Left lung (tissue), 10 donors: ENCODE measurements around the gene PSAPL1. TPM values are rescaled to one million over a fixed set of nuclear protein-coding genes. Genes with fewer than 3 reads are reported as not detected.
A peak's percentile ranks its signal among the peaks of the same experiment; 100 is the strongest.
"Not testable (repeated sequence)": the region's sequence is repeated elsewhere in the genome, so short reads cannot be mapped to it uniquely, and the experiment has no call there.

ENCODE experiments used
- ATAC-seq: fragments of 200-7000 bp; cut with Tn5 transposase; one replicate; pipeline ENCODE4 v1.9.1; 2020; ENCODE audit warnings: moderate library complexity
- DNase-seq, 4 donors: peaks; one replicate each; pipeline ENCODE4 v3.0.0-alpha.2; 2013 to 2020
- H3K27ac ChIP-seq, 2 donors: fragments of 200-600 bp; sonication (generic) in 1 of 2; one replicate each; pipeline versions ENCODE4 v1.5.0 to v1.8.0; 2020 to 2021
- H3K27me3 ChIP-seq, 2 donors: fragments of 200-600 bp; sonication (generic) in 1 of 2; one replicate each; pipeline versions ENCODE4 v1.5.0 to v1.8.0; 2020 to 2021
- H3K36me3 ChIP-seq, 2 donors: fragments of 200-600 bp; sonication (generic) in 1 of 2; one replicate each; pipeline versions ENCODE4 v1.5.0 to v1.8.0; 2020 to 2021
- H3K4me1 ChIP-seq, 2 donors: fragments of 200-600 bp; one replicate each; pipeline ENCODE4 v1.8.0; 2021
- H3K4me3 ChIP-seq, 2 donors: fragments of 200-600 bp; sonication (generic) in 1 of 2; one replicate each; pipeline versions ENCODE4 v1.5.0 to v1.8.0; 2020 to 2021; ENCODE audit warnings: mild to moderate bottlenecking in 1 of 2
- H3K9me3 ChIP-seq, 2 donors: fragments of 200-600 bp; sonication (generic) in 1 of 2; one replicate each; pipeline versions ENCODE4 v1.5.0 to v1.8.0; 2020 to 2021
- intact Hi-C, 2 donors: fragments of 100-400 bp; cut with DNase I; formaldehyde crosslinking; loops; one replicate each; pipeline versions ENCODE4 v1.11.2 to v1.14.2; 2022
- polyA plus RNA-seq, 6 donors: library from polyadenylated mRNA; unstranded; fragments of 120-200 nt; gene quantifications; one replicate each; pipeline ENCODE4 v1.2.1, GENCODE V29; 2013; ENCODE audit not compliant: insufficient read length in 6 of 6
- total RNA-seq, 2 donors: library from RNA; stranded (reverse); fragmentation: NEBNext Ultra II Directional; extraction: Animal tissue kit (Norgen Biotek cat#: 25700); gene quantifications; one replicate each; pipeline ENCODE4 v1.2.1, GENCODE V29; 2021
- TF ChIP-seq, protein P1 (sequence below), 2 donors: fragments of 200-600 bp; sonication (generic) in 1 of 2; IDR thresholded peaks; one replicate each; pipeline versions ENCODE4 v1.5.0 to v1.8.0; 2021; ENCODE audit warnings: antibody characterized with exemption in 2 of 2
- donor health status: DM: no; HTN: yes; CAD: no.
- donor health status: DM: no; HTN: no; CAD: no.

The PSAPL1 gene
- total and polyA plus RNA-seq, 8 donors, result 0.03 to 0.10 (median 0.06) TPM

DNA sequence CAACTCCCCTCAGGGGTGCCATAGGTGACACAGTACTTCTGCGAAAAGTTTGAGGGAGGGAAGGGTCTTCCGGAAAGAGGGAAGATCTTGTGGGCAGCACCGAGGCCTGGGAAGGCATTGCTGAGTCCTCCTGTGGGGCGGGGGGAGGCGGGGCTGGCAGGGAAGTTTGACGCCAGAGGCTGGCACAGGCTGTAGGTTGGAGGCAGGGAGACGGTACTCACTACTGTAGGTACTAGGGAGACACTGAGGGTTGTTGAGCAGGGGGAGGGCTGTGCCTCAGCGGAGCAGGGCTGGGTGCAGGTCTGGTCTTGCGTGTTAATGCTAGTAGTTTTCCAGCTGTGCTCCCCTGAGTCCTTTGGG is 23.3 kb upstream of the PSAPL1 start:
- intact Hi-C loops, result no loop called here
- Histone ChIP-seq H3K9me3 (no peaks in the 10 kb centered on the region), H3K27me3 (peaks cover 0 to 15% of the 10 kb centered on the region in 2 donors), H3K4me1 (no peaks in the 10 kb centered on the region), H3K36me3 (no peaks in the 10 kb centered on the region), H3K27ac (no peak overlapping the region), H3K4me3 (no peak overlapping the region)
- TF ChIP-seq, protein P1, sequence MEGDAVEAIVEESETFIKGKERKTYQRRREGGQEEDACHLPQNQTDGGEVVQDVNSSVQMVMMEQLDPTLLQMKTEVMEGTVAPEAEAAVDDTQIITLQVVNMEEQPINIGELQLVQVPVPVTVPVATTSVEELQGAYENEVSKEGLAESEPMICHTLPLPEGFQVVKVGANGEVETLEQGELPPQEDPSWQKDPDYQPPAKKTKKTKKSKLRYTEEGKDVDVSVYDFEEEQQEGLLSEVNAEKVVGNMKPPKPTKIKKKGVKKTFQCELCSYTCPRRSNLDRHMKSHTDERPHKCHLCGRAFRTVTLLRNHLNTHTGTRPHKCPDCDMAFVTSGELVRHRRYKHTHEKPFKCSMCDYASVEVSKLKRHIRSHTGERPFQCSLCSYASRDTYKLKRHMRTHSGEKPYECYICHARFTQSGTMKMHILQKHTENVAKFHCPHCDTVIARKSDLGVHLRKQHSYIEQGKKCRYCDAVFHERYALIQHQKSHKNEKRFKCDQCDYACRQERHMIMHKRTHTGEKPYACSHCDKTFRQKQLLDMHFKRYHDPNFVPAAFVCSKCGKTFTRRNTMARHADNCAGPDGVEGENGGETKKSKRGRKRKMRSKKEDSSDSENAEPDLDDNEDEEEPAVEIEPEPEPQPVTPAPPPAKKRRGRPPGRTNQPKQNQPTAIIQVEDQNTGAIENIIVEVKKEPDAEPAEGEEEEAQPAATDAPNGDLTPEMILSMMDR (IDR thresholded peaks at IDR 0.05), result no peak
- ATAC-seq, result no peak
- DNase-seq, result peak in 1 of 4 donors; percentile 61

DNA sequence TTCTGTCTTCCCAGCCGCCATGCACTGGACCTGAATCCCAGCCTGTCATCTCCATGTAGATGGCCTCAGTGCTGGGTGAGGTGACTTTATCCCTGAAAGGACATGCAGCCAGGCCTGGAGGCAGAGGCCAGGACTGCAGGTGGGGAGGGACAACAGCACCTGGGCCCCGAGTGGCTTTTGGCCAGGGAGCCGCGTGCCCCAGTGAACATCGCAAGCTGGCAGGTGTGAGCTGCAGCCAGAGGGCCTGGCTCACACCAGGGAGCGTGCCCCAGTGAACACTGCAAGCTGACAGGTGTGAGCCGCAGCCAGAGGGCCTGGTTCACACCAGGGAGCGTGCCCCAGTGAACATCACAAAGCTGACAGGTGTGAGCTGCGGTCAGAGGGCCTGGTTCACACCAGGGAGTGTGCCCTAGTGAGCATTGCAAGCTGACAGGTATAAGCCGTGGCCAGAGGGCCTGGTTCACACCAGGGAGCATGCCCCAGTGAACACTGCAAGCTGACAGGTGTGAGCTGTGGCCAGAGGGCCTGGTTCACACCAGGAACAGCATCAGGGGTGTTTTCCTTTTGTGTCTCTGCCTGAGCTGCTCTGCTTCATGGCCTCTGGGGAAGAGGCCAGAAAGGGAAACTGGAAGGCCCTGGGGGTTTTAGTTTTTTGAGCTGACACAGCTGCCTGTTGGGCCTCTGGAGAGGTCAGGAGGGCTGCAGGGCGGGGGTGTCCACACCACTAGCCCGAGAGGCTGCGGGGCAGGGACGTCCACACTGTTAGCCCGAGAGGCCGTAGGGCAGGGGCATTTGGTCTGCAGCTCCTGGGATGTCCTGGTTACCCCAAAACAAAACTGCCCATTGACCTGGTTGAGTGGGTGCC is 22.7 kb upstream of the PSAPL1 start:
- H3K27me3 ChIP-seq, result peaks cover 0 to 15% of the 10 kb centered on the region in 2 donors
- no peak overlapping the region for H3K4me3 ChIP-seq
- H3K36me3 ChIP-seq, result no peaks in the 10 kb centered on the region
- TF ChIP-seq, protein P1 (IDR thresholded peaks at IDR 0.05), result no peak
- H3K27ac ChIP-seq, result no peak overlapping the region
- intact Hi-C loops, result no loop called here
- no peaks in the 10 kb centered on the region for H3K4me1 ChIP-seq
- H3K9me3 ChIP-seq, result no peaks in the 10 kb centered on the region
- DNase-seq (peak in 1 of 4 donors; percentile 72), ATAC-seq (no peak)

DNA sequence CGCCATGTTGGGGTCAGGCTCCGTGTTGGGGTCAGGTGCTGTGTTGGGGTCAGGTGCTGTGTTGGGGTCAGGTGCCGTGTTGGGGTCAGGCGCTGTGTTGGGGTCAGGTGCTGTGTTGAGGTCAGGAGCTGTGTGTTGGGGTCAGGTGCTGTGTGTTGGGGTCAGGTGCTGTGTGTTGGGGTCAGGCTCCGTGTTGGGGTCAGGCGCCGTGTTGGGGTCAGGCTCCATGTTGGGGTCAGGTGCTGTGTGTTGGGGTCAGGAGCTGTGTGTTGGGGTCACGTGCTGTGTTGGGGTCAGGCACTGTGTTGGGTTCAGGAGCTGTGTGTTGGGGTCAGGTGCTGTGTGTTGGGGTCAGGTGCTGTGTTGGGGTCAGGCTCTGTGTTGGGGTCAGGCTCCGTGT is 18.1 kb upstream of the PSAPL1 start:
- H3K4me1 ChIP-seq, H3K27me3 ChIP-seq, H3K4me3 ChIP-seq, intact Hi-C loops, H3K9me3 ChIP-seq, ATAC-seq, H3K27ac ChIP-seq, H3K36me3 ChIP-seq: not testable (repeated sequence)
- DNase-seq, result peak in 1 of 4 donors; percentile 21

DNA sequence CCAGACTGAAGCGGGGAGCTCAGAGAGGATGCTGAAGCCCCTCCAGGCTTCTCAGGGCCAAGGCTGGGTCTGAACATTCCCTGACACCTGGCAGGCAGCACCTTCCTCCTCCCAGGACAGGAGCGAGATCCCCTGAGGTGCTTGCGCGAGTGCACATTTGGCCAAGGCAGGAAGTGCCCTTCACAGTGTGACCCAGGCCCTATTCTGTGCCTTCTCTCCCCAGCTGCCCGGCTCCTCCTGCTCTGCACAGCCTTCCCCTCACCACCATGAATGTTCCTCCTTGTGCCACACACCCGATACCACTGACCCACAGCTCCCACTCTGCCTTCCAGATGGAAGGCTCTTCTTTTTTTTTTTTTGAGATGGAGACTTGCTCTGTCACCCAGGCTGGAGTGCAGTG is 17.1 kb upstream of the PSAPL1 start:
- no peaks in the 10 kb centered on the region for H3K27me3 ChIP-seq
- TF ChIP-seq, protein P1 (IDR thresholded peaks at IDR 0.05), result no peak
- ATAC-seq (no peak), DNase-seq (peak in 1 of 4 donors; percentile 50)
- no peak overlapping the region for H3K4me3 ChIP-seq
- no peaks in the 10 kb centered on the region for H3K4me1 ChIP-seq
- no peaks in the 10 kb centered on the region for H3K9me3 ChIP-seq
- H3K36me3 ChIP-seq, result no peaks in the 10 kb centered on the region
- no peak overlapping the region for H3K27ac ChIP-seq
- intact Hi-C loops, result no loop called here

DNA sequence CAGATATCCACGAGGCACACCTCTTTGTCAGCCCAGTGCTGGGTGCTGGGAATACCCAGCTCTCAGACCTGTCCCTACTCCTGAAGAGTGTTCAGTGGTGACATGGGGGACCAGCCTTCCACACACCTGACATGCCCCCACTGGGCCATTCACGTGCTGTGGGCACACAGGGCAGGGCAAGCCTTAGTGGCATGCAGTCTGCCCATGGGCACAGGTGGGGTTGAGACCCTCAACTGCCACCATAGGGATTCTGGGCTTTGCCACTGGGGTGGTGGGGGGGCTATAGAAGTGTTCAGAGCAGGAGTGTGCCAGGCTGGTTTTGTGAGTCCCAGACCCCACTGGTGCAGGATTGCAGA is 16.7 kb upstream of the PSAPL1 start:
- no peaks in the 10 kb centered on the region for H3K4me1 ChIP-seq
- no peak overlapping the region for H3K4me3 ChIP-seq
- no peak for ATAC-seq
- intact Hi-C loops, result no loop called here
- H3K9me3 ChIP-seq, result no peaks in the 10 kb centered on the region
- no peaks in the 10 kb centered on the region for H3K27me3 ChIP-seq
- no peak overlapping the region for H3K27ac ChIP-seq
- TF ChIP-seq, protein P1 (IDR thresholded peaks at IDR 0.05), result no peak
- DNase-seq, result peak in 1 of 4 donors; percentile 24
- H3K36me3 ChIP-seq, result no peaks in the 10 kb centered on the region
